Measurements from ENCODE around the gene UNC93B1. TPM values are rescaled to one million over a fixed set of nuclear protein-coding genes. Genes with fewer than 3 reads are reported as not detected.

The UNC93B1 gene
- total and polyA plus RNA-seq, 2 of the 13 experiments (the other 11 are each of a cell fraction or from before 2014, with no cell fraction given): 8.8 to 18.9 TPM

DNA sequence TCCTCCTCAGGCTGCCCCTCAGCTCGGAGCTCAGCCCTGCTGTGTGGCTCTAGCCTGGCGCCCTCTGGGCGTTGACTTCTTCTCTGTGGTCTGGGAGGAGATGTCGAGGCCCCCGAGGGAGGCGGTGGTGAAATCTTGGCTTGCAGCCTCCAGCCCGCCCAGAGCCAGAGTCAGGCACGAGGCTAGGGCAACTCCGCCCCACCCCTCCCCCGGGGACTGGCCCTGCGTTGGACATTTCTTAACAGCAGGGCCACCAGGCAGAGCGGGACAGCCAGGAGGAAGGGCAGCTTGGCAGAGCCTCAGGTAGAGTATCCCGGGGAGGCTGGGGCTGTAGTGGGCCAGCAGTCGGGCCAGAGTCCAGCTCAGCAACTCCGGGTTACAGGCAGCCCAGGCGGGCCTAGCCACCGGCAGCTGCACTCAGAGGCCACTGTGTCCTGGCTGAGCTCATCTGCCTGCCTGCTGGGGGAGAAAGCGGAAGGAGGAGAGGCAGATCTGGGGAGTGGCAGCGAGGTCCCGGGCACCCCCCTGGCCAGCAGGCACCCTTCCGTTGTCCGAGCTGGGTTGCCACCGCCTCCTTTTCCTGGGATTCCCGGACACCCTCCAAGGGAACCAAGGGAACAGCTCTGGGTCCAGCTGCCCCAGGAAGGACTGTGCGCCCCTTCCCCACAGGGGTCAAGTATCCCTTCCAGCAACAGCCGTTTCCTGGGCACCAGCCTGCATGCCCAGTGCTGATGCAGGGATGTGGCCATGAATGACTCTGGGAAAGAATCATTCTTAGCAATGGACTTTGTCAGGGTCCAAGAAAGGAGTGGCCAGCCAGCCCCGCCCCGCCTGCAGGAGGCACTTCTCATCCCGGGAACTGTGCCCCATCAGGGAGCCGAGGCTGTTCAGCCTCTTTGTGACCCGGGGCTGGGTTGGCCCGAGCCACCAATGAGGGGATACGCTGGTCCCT, 6.5 kb upstream of the UNC93B1 start, which contains the start of gene ALDH3B1 (continued):
- TF ChIP-seq, protein P1, sequence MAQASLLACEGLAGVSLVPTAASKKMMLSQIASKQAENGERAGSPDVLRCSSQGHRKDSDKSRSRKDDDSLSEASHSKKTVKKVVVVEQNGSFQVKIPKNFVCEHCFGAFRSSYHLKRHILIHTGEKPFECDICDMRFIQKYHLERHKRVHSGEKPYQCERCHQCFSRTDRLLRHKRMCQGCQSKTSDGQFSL (CRISPR knock-in tag; IDR thresholded peaks at IDR 0.05): peak; percentile 43; the same call in 1 of the 2 replicates
- no peak for TF ChIP-seq SIX1 (CRISPR knock-in tag; IDR thresholded peaks at IDR 0.05; ENCODE audit: borderline replicate concordance)
- TF ChIP-seq ZNF777 (CRISPR knock-in tag; IDR thresholded peaks at IDR 0.05): 0 out of 2 replicates have a peak, but pooled peaks have one; percentile 40
- no peak for TF ChIP-seq SKI (IDR thresholded peaks at IDR 0.05; ENCODE audit: partially characterized antibody)
- no peak for TF ChIP-seq ZNF644 (CRISPR knock-in tag; IDR thresholded peaks at IDR 0.05; ENCODE audit: low read depth)
- TF ChIP-seq FOXC1 (CRISPR knock-in tag; IDR thresholded peaks at IDR 0.05; ENCODE audit: borderline replicate concordance): peak; percentile 84; the same call in 1 of the 2 replicates
- TF ChIP-seq, protein P2, sequence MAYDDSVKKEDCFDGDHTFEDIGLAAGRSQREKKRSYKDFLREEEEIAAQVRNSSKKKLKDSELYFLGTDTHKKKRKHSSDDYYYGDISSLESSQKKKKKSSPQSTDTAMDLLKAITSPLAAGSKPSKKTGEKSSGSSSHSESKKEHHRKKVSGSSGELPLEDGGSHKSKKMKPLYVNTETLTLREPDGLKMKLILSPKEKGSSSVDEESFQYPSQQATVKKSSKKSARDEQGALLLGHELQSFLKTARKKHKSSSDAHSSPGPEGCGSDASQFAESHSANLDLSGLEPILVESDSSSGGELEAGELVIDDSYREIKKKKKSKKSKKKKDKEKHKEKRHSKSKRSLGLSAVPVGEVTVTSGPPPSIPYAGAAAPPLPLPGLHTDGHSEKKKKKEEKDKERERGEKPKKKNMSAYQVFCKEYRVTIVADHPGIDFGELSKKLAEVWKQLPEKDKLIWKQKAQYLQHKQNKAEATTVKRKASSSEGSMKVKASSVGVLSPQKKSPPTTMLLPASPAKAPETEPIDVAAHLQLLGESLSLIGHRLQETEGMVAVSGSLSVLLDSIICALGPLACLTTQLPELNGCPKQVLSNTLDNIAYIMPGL (CRISPR knock-in tag; IDR thresholded peaks at IDR 0.05; ENCODE audit: borderline replicate concordance in 1 of 2, low read depth in 1 of 2): peak; percentile 38 to 72; a peak in 2 of 4 replicates
- TF ChIP-seq CBFB (CRISPR knock-in tag; IDR thresholded peaks at IDR 0.05): 0 out of 2 replicates have a peak, but pooled peaks have one; percentile 40
- no peak; the same call in 1 of the 2 replicates for TF ChIP-seq TP53 (CRISPR knock-in tag; conservative IDR thresholded peaks at IDR 0.05)
- peak; percentile 43; the same call in 1 of the 2 replicates for TF ChIP-seq ISL2 (CRISPR knock-in tag; IDR thresholded peaks at IDR 0.05)
- no peak for TF ChIP-seq FOXO1 (CRISPR knock-in tag; IDR thresholded peaks at IDR 0.05)
- TF ChIP-seq, protein P3, sequence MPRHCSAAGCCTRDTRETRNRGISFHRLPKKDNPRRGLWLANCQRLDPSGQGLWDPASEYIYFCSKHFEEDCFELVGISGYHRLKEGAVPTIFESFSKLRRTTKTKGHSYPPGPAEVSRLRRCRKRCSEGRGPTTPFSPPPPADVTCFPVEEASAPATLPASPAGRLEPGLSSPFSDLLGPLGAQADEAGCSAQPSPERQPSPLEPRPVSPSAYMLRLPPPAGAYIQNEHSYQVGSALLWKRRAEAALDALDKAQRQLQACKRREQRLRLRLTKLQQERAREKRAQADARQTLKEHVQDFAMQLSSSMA (CRISPR knock-in tag; IDR thresholded peaks at IDR 0.05): no peak
- TF ChIP-seq NFKB2 (CRISPR knock-in tag; IDR thresholded peaks at IDR 0.05; ENCODE audit: borderline replicate concordance): peak; percentile 68; the same call in 1 of the 2 replicates
- TF ChIP-seq, protein P4, sequence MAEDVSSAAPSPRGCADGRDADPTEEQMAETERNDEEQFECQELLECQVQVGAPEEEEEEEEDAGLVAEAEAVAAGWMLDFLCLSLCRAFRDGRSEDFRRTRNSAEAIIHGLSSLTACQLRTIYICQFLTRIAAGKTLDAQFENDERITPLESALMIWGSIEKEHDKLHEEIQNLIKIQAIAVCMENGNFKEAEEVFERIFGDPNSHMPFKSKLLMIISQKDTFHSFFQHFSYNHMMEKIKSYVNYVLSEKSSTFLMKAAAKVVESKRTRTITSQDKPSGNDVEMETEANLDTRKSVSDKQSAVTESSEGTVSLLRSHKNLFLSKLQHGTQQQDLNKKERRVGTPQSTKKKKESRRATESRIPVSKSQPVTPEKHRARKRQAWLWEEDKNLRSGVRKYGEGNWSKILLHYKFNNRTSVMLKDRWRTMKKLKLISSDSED (CRISPR knock-in tag; IDR thresholded peaks at IDR 0.05): no peak
- TF ChIP-seq ISX (CRISPR knock-in tag; conservative IDR thresholded peaks at IDR 0.05): 0 out of 2 replicates have a peak, but pooled peaks have one; percentile 23
- TF ChIP-seq MTA1 (CRISPR knock-in tag; IDR thresholded peaks at IDR 0.05; ENCODE audit: borderline replicate concordance): peak; percentile 28; the same call in 1 of the 2 replicates
- TF ChIP-seq, protein P5, sequence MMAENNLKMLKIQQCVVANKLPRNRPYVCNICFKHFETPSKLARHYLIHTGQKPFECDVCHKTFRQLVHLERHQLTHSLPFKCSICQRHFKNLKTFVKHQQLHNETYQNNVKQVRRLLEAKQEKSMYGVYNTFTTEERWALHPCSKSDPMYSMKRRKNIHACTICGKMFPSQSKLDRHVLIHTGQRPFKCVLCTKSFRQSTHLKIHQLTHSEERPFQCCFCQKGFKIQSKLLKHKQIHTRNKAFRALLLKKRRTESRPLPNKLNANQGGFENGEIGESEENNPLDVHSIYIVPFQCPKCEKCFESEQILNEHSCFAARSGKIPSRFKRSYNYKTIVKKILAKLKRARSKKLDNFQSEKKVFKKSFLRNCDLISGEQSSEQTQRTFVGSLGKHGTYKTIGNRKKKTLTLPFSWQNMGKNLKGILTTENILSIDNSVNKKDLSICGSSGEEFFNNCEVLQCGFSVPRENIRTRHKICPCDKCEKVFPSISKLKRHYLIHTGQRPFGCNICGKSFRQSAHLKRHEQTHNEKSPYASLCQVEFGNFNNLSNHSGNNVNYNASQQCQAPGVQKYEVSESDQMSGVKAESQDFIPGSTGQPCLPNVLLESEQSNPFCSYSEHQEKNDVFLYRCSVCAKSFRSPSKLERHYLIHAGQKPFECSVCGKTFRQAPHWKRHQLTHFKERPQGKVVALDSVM (CRISPR knock-in tag; IDR thresholded peaks at IDR 0.05): peak; percentile 80; the same call in 1 of the 2 replicates
- TF ChIP-seq REL (CRISPR knock-in tag; conservative IDR thresholded peaks at IDR 0.05): no peak
- TF ChIP-seq, protein P6, sequence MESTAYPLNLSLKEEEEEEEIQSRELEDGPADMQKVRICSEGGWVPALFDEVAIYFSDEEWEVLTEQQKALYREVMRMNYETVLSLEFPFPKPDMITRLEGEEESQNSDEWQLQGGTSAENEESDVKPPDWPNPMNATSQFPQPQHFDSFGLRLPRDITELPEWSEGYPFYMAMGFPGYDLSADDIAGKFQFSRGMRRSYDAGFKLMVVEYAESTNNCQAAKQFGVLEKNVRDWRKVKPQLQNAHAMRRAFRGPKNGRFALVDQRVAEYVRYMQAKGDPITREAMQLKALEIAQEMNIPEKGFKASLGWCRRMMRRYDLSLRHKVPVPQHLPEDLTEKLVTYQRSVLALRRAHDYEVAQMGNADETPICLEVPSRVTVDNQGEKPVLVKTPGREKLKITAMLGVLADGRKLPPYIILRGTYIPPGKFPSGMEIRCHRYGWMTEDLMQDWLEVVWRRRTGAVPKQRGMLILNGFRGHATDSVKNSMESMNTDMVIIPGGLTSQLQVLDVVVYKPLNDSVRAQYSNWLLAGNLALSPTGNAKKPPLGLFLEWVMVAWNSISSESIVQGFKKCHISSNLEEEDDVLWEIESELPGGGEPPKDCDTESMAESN (CRISPR knock-in tag; conservative IDR thresholded peaks at IDR 0.05): peak; percentile 68; the same call in 1 of the 2 replicates
